ENCODE results near the gene FBF1.
"Not testable (repeated sequence)": the region's sequence is repeated elsewhere in the genome, so short reads cannot be mapped to it uniquely, and the experiment has no call there.

FBF1 gene

DNA sequence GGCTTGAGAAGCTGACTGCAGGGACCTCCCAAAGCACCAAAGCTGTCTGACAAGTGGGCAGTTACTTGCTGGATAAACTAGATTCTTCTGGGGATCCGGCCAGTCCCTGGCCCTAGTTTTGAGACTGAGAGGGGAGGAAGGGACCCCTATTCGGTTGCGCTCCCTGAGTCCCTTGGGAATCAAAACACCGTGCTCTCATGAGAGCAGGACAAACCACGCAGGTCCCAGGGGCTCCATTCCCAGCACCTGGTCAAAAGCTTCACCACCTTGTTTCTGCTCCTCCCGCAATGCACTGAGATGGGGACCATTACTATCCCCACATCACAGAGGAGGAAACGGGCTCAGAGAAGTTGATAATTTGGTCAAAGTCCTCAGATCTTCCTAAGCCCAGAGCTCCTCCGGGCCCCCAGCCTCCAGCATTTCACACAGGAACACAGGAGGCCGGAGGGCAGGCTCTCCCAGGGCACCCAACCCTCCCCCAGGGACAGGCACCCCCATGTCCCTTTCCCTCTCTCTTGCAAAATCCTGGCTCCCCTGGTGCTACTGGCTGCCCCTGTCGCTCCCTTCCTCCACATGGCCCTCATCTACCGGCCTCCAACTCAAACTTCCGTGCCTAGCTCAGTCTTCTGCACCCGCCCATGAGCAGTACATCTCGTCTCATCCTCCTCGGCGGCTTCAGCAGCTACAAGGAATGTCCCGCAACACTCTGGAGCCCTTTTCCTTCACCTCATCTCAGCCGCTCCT is 47.4 kb downstream of the FBF1 start:
- DNase-seq, result no peak

DNA sequence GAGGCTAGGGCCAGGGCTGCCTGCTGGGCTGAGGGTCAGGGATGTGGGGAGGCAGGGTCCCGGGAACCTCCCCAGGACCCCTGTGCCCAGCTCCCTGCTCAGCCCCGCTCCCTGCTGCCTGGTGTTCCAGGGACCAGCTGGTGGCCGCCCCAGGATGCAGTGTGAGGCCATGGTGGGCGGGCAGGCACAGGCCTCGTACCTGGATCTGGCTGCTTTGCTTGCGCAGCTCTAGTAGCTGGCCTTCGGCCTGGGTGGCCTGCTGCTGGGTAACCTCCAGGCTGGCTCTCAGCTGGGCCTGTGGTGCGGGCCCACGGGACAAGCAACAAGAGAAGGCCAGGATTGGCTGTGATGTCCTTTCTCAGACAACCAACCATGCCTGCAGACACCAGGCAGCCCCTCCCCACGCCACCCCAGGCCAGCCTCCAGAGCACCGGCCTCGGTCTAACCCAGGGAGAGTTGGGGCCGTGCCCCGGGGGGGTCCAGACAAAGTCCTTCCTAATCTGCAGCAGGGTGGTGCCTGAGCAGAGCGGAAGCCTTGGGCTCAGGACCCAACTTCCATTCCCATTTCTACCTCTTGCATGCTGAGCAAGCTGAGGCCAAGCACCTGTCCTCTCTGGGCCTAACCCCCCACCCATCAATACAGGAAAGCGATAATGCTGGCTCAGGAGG is 48.2 kb downstream of the FBF1 start:
- no peak for DNase-seq

DNA sequence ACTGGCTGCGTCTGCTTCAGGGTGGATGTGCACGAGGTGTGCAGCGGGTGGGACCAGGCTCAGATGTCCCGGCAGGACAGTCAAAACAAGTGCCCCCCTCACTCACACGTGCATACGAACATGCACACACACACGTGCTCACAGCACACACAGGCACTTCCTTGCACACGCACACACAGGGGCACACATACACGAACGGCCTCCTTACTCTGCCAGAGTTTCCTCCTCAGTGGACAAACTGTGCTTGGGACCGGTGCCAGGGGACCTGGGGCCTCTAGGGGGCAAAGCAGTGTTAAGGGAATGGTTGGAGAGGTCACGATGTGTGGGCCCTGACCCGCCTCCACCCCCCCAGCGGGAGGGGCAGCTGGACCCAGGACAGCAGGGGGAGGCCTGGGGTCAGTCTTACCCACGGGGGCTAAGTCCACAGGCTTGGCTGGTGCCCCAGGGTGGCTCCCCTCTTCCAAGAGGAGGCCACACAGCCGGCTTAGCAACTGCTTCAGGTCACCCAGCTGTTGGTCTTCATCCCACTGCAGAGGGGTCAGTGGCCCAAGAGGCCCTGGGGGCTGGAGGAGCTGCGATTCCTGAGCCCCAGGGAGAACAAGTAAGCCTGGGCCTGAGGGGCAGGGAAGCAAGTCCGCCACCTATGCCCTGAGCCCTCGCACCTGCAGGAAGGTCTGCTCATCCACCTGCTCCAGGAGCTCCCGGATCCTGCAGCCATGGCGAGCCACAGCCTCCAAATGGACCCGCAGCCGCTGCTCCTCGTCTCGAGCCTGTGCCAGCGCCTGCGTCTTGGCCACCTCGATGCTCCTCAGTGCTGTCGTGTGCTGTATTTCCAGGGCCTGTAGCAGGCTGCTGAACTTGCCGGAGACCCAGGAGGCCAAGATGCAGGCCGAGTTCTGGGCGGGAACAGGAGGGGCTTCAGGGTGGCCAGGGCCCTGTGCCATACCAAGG is 49.0 kb downstream of the FBF1 start:
- no peak for DNase-seq

DNA sequence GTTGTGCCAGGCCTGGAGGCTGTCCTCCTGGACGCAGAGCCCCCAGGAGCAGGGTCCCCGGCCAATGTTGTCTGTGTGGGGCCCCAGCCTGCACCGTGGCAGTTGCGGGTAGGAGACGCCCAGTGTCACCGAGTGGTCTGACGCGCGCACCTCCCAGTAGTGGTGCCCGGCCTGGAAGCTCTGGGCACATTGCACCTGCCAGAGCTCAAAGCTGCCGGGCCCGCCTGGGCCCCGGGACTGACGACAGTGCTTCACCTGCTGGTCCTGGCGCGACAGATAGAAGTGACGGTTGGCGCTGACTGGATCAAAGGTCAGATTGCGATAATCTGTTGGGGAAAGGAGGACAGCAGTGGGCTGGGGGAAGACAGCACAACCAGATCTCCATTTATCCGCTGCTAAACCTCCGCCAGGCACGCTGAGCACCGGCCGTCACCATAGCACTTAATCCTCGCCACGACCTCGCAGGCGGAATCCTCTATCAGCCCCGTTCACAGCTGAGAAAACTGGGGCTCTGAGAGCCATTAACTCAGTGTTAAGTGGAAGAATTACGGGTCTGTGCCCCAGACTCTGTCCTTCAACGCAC is 49.7 kb downstream of the FBF1 start:
- no peak for DNase-seq

DNA sequence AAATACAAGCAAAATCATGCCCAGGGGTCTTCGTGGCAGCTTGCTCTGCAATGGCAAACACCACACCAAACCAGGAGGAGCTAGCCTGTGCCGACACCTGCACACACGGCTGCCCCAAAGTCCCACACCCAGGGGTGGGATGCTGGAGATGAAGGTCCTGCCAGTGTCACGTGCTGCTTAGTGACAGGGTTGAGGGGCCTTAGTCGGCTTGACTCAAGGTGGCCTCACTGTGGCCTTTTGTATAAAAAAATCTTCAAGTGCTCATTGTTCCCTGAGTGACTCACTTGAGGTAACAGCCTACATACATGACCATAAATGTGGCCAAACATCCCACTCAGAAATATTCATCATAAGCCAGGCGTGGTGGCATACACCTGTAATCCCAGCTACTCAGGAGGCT is 51.4 kb downstream of the FBF1 start:
- DNase-seq, result no peak

DNA sequence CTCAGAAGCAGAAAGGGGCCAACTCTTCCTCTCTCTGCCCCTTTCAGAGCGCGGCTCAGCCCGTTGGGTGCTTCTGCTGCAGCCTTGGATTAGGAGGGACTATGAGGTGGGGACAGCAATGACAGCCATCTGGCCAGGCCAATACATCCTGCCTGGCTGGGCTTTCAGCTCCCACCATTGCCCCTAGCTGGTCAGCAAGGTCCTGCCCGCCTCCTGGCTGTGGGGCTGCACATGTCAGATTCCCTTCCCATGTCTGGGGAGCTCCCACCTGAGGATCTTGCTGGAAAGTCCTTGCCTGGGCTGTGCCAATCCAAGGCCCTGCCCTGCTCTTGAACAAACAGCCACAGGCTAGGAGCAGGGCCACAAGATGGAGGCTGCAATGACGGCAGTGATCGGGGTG is 52.4 kb downstream of the FBF1 start:
- DNase-seq, result no peak

DNA sequence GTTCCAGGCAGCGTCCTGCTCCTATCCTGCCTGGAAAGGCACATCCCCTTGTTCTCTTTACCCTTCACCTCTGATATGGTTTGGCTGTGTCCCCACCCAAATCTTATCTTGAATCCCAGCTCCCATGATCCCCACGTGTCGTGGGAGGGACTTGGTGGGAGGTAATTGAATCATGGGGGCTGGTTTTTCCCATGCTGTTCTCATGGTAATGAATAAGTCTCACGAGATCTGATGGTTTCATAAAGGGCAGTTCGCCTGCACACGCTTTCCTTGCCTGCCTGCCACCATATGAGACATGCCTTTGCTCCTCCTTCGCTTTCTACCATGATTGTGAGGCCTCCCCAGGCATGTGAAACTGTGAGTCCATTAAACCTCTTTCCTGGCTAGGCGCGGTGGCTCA is 55.0 kb downstream of the FBF1 start:
- not testable (repeated sequence) for DNase-seq

DNA sequence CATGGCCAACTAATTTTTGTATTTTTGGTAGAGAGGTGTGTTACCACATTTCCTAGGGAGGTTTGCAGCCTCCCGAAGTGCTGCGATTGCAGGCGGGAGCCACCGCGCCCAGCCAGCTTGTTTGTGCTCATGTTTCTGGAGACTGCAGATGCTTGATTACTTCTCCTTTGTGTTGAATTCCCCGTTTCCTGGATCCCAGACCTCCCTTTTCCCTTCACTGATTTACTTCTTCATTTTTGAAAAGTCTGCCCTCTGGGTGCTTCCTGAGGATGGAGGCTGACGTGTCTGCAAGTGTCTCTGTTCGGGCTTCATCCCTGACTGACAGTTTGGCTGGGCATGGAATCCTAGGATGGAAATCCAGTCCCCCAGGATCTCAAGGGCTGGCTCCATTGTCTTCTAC is 55.4 kb downstream of the FBF1 start:
- DNase-seq, result no peak

DNA sequence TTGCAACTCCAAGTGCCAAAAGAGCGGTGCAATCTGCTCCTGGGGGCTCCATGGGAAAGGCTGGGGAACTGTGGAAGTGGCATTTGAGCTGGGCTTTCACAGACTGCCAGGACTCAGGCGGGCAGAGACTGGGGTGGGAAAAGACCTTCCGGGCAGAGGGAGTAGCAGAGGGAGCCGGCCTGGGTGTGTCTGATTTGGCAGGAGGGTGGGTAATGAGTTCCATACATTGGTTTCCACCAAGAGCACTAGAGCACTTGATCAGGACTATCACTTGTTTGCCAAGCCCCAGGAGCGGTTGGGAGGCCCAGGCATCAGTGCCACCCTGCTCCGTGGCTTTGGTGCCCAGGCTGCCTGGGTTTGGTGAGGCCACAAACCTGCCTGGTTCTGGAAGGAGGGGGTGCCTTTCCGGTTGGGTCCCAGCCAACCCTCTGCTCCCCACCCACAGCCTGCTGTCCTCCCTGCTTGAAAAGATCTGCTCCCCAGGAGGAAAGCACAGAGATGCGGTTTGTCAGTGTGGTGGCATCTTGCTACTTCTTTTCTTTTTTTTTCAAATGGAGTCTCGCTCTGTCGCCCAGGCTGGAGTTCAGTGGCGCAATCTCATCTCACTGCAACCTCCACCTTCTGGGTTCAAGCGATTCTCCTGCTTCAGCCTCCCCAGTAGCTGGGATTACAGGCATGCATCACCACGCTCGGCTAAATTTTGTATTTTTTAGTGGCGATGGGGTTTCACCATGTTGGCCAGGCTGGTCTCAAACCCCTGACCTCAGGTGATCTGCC is 59.0 kb downstream of the FBF1 start:
- DNase-seq, result no peak

DNA sequence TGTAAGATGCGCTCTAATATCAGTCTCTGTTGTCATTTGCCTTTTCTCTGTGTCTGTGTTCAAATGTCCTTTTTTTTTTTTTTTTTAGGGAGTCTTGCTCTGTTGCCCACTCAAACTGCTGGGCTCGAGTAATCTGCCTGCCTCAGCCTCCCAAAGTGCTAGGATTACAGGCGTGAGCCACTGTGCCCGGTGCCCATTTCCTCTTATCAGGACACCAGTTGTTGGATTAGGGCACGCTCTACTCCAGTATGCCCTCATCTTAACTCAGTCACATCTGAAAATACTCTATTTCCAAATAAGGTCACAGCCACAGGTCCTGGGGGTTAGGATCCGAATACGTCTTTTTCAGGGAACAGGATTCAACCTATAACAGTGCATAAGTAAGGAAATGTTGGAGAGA is 60.6 kb downstream of the FBF1 start:
- no peak for DNase-seq

DNA sequence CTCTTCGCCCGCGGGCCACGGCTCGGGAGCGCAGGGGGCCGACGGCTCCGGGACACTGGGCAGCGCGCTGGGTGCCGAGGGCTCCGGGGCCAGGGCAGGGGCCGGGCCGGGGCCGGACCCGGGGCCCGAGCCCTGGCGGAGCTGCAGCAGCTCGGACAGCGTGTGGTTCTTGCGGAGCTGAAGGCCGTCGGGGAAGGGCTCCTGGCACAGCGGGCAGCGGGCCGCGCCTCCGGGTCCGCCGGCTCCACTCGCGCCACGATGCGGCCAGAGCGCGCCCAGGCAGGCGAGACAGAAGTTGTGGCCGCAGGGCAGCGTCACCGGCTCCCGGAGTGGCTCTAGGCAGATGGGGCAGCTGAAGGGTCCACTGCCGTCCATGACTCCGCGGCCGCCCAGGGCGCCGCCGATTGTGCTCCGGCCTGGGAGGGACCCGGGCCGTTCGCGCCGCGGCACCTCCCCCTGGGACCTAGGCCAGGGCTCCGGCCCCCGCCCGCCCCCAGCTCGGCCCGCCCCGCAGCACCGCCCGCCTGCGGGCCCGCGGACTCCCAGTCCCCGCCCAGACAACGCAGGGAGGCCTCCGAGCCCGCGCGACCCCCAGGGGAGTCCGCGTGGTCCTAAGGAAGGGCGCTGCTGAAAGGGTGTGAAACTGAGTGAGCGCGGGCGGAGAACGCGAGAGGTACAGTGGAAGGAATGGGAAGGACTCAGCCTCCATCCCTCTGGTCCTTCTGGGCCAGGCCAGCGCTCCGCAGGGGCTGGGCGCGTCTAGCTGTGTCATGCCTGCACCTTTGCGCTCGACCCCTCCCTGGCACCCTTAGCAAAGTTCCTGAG is 62.5 kb downstream of the FBF1 start, which contains the start of gene TRIM47:
TRIM47 (minus strand) TSS at position 408 of the 825 bp plus-strand sequence; CDS start at position 375, 33 bp downstream.
- DNase-seq, result no peak

DNA sequence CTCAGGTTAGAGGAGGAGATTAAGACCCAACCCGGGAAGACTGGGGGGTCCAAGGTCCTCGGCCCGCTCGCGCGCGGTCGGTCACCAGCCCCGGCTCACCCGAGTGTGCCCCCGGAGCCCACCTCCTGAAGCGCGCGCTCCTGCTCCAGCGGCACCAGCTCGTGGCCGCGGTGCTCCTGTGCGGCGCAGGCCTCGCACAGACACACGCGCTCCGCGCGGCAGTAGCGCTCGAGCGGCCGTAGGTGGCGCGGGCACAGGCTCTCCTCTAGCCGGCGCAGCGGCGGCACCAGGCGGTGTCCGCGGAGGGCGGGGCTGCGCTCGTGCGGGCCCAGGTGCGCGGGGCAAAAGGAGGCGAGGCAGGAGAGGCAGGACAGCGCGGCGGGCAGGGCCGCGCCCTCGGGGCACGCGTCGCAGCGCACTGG is 63.1 kb downstream of the FBF1 start:
- peak; percentile 51 for DNase-seq

DNA sequence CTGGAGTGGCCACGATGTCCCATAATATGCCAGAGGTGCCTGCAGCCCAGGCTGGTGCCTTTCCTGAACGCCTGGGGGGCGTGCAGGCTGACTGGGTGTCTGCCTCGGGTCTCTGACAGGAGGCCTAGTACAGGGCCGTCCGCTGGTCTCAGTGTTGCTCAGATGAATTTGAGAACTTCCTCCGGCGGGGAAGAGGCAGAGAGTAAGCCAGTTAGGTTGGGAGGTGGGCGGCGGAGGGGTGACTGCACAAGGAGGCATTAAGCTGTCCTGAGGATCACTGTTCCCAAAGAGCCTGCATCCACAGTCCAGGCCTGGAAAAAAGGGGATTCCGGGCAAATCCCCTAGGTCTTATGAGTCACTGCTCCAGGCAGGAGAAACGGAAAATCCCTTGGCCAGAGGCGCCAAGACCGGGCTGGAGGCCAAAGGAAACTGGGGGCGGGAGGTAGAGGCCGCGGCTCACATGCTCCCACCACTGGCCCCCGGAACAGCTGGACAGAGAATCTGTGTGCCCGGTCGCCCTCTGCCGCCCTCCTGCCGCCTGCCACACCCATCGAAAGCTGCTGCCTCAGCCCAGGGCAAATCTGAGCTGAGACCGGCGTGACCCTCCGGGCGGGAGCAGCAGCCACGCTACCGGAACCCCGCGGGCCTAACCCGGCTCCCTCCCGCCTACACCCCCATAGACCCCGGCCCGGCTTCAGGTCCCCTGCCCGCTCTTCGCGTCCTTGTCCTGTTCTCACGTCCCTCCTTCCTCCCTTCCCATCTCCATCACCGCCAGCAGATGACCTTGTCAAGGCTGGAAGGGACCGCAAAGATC is 63.7 kb downstream of the FBF1 start:
- DNase-seq, result no peak

DNA sequence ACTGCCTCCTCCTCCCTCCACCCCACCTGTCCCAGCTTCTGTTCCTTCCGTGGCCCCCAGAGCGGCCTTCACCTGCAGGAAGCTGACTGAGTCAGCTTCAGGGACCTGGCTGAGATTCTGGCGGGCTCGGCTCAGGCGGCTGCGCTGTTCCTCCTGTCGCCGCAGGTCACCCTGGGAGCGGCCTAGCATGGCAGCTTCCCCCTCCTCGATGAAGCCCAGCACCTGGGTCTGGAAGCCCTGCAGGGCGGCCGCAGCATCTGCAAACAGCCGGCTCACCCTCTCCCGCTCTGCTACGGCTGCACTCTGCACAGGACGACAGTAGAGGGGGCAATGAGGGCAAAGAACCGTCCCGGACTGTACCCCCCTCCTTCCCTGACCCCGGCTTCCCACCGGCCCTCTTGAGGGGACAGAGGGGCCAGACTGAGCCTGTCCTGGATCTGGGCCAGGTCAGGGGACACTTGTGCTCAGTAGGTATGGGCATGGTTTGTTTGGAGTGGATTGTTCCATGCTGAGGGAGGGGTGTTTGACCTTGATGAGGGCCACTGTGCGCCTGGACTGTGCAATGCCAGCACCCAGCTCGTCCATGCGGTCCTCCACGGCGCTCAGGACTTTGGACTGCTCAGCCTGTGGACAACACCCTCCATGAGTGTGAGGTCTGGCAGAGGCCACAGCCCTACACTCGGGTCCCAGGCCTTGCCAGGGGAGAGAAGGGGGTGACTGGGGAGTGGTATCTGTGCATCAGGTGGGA is 64.5 kb downstream of the FBF1 start:
- no peak for DNase-seq

DNA sequence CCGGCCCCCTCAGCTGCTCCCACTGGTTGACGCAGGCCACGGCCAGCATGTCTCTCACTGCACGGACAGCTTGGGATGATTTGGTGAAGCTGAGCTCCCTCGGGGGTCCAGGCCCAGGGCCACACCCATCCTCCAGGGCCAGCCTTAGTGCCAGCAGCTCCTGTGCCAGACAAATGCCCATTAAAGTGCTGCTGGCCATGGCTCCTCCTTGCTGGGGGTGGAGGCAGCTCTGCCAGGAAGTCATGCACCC is 65.0 kb downstream of the FBF1 start:
- DNase-seq, result no peak

DNA sequence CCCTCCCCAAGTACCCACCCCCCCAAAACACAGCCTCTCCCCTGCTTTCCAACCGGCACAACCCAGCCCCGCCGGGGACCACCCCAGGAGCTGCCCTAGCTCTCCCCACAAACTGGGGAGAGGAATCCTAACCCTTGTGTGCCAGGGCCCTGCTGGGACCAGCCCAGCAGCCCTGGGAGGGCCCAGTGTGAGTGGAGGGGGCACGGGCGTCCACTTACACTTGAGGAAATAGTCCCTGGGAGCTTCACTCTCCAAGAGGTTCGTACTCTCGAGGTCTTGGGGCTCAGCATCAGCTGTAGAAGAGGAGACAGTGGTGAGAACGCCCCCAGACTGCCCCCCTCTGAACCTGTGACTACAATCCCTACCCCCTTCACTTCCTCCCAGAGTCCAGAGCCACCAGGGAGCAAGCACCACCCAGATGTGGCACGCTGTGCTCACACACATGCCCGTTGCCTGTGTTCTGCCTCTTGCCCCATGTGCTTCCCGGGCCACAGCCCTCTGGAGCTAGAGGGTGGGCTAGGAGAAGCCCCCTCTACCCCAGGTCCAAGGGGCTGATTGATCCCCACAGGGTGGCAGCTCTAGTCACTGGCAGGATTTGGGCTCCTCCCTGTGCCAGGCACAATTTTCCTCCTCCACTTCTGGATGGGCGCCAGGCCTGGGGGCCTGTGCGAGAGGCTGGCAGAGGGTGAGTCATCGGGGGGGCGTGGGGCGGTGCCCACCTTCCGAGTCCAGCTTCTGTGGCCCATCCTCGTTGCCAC is 65.5 kb downstream of the FBF1 start:
- no peak for DNase-seq

DNA sequence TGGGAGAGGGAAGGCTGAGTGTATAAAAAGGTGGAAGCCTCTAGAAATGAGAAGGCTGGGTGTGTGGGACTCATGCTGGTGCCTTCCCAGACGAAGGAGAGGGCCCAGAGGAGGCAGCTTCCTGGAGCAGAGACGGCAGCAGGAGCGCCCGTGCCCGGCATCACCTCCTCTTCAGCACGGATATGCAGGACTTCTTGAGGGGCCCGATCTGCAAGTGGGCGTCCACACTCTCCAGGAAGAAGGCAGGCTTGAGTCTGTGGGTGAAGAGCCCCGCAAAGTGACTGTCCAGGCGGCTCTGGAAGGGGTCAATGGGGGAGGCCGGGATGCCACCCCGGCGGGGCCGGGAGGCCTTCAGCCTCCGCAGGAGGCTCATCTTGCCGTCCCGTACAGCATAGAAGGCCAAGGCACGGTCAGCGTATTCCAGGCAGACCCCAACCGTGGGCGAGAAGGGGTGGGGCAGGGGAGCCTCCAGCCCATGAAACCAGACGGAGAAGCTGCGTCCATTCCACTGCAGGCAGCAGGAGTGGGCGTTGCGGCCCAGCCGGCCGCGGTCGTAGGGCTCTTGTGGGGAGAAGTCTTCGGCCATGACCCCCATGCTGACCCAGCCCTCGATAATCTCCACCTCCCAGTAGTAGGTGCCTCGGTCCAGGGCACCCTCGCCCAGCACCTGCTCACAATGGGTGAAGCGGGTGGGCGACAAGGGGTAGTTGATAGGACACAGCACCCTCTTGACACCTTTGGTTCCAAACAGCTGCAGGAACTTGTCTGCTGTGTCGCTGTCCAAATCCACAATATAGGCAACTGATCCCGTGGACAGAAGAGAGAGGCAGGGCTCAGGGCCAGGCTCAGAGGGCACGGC is 66.3 kb downstream of the FBF1 start:
- DNase-seq, result no peak

Measured in NCI-H526 treated with DMSO at 0.1 percent for 48 hours (cell line).